Measurements from ENCODE around the gene DDX46.

The DDX46 gene

GRCh38 chr5:134791580-134791979 lies 33.0 kb downstream of the DDX46 start:
- TF ChIP-seq CTCF (IDR thresholded peaks at IDR 0.05; ENCODE audit: unreplicated experiment in 3 of 3): no peak
- Mint-ChIP-seq H3K27me3 (ENCODE audit: low read depth) (no peaks in the 10 kb centered on the region), H3K36me3 (ENCODE audit: low read depth) (peaks cover 80% of the 10 kb centered on the region), H3K4me1 (no peaks in the 10 kb centered on the region), H3K4me3 (no peak overlapping the region), H3K27ac (no peak overlapping the region), H3K9me3 (no peaks in the 10 kb centered on the region)

- H3K9me3 Mint-ChIP-seq: no peaks in the 10 kb centered on the region
- H3K4me3 Mint-ChIP-seq: no peak overlapping the region
- no peaks in the 10 kb centered on the region for H3K27me3 Mint-ChIP-seq (ENCODE audit: low read depth)
- H3K27ac Mint-ChIP-seq: no peak overlapping the region
- peaks cover 75% of the 10 kb centered on the region for H3K36me3 Mint-ChIP-seq (ENCODE audit: low read depth)
- TF ChIP-seq CTCF (IDR thresholded peaks at IDR 0.05; ENCODE audit: unreplicated experiment in 3 of 3): no peak
- no peaks in the 10 kb centered on the region for H3K4me1 Mint-ChIP-seq
Measured at GRCh38 chr5:134792286-134792685, 33.7 kb downstream of the DDX46 start.

GRCh38 chr5:134793111-134793510 lies 34.5 kb downstream of the DDX46 start:
- Mint-ChIP-seq H3K4me3 (no peak overlapping the region), H3K4me1 (no peaks in the 10 kb centered on the region), H3K36me3 (ENCODE audit: low read depth) (peaks cover 78% of the 10 kb centered on the region), H3K27me3 (ENCODE audit: low read depth) (no peaks in the 10 kb centered on the region), H3K9me3 (no peaks in the 10 kb centered on the region), H3K27ac (no peak overlapping the region)
- TF ChIP-seq CTCF (IDR thresholded peaks at IDR 0.05; ENCODE audit: unreplicated experiment in 3 of 3): no peak

- Mint-ChIP-seq H3K4me1 (no peaks in the 10 kb centered on the region), H3K27me3 (ENCODE audit: low read depth) (no peaks in the 10 kb centered on the region), H3K4me3 (no peak overlapping the region), H3K9me3 (no peaks in the 10 kb centered on the region), H3K36me3 (ENCODE audit: low read depth) (peaks cover 85% of the 10 kb centered on the region), H3K27ac (no peak overlapping the region)
- no peak for TF ChIP-seq CTCF (IDR thresholded peaks at IDR 0.05; ENCODE audit: unreplicated experiment in 3 of 3)
Measured at GRCh38 chr5:134794082-134794481, 35.5 kb downstream of the DDX46 start.

GRCh38 chr5:134794819-134795218 lies 36.2 kb downstream of the DDX46 start:
- TF ChIP-seq CTCF (IDR thresholded peaks at IDR 0.05; ENCODE audit: unreplicated experiment in 3 of 3): no peak
- no peaks in the 10 kb centered on the region for H3K4me1 Mint-ChIP-seq
- no peak overlapping the region for H3K4me3 Mint-ChIP-seq
- no peak overlapping the region for H3K27ac Mint-ChIP-seq
- H3K36me3 Mint-ChIP-seq (ENCODE audit: low read depth): peaks cover 79% of the 10 kb centered on the region
- no peaks in the 10 kb centered on the region for H3K27me3 Mint-ChIP-seq (ENCODE audit: low read depth)
- H3K9me3 Mint-ChIP-seq: no peaks in the 10 kb centered on the region

GRCh38 chr5:134798468-134798867 lies 39.9 kb downstream of the DDX46 start:
- no peak for TF ChIP-seq CTCF (IDR thresholded peaks at IDR 0.05; ENCODE audit: unreplicated experiment in 3 of 3)
- H3K36me3 Mint-ChIP-seq (ENCODE audit: low read depth): peaks cover 71% of the 10 kb centered on the region
- H3K9me3 Mint-ChIP-seq: no peaks in the 10 kb centered on the region
- H3K27ac Mint-ChIP-seq: no peak overlapping the region
- H3K4me3 Mint-ChIP-seq: no peak overlapping the region
- no peaks in the 10 kb centered on the region for H3K27me3 Mint-ChIP-seq (ENCODE audit: low read depth)
- H3K4me1 Mint-ChIP-seq: no peaks in the 10 kb centered on the region
